ENCODE measurements around the gene THADA.
"Not testable (repeated sequence)": the region's sequence is repeated elsewhere in the genome, so short reads cannot be mapped to it uniquely, and the experiment has no call there.

The THADA gene

GRCh38 chr2:43408407-43409160 lies 187.3 kb downstream of the THADA start:
- peak; percentile 11 for DNase-seq (ENCODE audit: low spot score)

GRCh38 chr2:43407935-43408334 lies 187.9 kb downstream of the THADA start:
- DNase-seq (ENCODE audit: low spot score), result no peak

GRCh38 chr2:43406651-43407279 lies 189.1 kb downstream of the THADA start:
- DNase-seq (ENCODE audit: low spot score), result no peak

DNA sequence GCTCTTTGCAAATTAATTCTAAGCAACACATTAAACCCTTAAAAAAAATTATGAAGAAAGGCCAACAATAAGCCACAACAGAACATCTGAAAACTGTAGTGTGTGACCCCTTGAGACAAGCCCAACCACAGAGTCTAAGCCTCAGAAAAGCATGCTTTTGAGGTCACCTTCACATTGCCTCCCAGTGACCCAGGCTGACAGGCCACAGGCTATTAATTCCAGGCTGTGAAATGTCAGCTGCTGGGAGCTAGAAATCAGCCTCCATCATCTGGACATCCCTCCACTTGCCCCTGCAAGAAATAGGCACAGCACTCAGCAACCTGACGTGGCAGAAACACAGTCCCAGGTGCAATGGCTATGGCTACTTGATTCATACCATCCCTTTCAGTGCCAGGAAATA lies 190.0 kb downstream of the THADA start:
- no peak for DNase-seq (ENCODE audit: low spot score)

DNA sequence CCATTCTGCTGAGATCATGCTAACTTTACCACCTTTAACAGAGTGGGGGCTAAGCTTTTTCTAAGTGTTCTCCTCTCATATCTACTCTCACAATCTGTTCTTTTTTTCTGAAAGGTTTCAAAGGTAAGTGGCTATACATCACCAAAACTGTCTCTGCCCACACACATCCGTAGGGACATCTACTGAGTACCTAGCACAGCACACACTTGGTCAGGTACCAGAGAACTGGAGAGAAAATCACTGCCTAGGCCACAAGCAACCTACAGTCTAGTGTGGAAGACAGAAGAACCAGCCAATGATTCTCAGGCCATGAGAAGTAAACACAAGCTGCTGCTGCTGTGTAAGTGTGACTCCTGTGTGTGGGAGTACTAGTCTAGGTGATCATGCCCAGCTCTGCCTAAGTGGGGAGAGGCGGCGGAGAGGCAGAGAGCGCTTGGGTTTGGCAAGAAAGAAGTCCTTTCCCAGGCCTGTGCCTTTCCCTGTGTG lies 193.3 kb downstream of the THADA start:
- DNase-seq (ENCODE audit: low spot score), result no peak

DNA sequence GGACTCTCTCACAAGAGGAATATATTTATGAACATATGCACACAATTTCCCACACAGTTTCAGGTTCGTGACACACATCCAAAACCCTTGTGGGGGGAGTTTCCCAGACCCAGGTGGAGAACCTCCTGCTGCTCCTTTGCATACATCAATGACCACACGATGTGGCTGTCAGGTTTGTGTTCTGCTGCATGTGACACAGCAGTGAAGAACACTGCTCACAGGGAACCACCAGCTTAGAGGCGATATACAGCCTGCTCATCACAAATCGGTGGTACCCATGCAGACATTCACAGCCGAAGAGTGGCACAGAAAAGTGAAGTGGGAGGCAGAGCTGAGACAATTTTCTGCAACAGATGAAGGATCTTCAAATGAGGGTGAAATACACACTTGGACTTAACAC lies 193.8 kb downstream of the THADA start:
- peak; percentile 17 for DNase-seq (ENCODE audit: low spot score)

DNA sequence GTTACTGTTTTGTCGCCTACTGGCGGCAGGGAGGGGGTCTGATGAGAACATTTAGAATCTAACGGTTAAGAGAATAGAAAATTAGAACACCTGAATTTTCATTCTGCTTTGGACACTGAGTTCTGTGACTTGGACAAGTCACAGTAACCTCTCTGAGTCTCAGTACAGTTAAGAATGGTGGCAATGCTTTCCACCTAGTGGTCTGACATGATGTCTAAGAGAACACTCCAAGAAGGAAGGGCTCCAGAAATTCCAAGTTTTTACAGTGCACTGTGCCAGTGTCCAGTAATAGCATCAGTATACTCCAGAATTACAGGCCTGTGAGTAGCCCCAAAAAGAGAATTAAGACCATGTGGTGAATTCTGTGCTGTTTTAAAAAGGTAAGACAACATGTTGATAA lies 195.3 kb downstream of the THADA start:
- DNase-seq (ENCODE audit: low spot score), result no peak

DNA sequence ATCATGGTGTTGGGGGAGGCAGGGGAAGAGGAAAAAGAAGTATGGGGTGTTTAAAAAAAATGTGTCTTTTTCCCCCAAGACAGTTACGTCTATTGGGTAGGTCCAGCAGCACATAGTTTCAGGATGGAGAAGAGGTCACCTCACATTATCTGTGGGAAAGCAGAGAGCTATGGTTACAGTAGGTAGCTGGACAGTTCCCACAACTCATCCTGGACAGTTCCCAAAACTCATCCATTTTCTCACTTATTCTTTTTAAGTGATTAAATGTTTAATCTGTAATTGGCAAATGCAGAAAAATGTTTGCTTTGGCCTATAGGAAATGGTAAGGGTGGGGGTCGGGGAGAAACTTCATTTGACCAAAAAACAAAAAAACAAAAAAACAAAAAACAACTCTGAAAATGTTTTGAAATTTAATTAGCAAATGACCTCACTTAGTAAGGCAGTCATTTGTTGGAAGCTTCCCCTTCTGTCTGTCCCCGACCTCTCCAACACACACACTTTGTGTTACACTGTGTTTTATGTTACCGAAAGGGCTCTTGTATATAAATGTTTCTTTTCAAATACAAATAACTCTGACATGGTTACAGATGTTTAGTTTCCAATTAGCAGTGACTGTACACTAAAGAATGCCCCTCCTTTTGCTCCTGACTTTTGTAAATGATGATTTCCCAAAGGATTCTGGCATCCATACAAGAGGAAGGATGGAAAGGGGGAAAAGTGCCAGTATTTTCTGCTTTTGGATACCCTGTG lies 196.1 kb downstream of the THADA start:
- DNase-seq (ENCODE audit: low spot score), result no peak

DNA sequence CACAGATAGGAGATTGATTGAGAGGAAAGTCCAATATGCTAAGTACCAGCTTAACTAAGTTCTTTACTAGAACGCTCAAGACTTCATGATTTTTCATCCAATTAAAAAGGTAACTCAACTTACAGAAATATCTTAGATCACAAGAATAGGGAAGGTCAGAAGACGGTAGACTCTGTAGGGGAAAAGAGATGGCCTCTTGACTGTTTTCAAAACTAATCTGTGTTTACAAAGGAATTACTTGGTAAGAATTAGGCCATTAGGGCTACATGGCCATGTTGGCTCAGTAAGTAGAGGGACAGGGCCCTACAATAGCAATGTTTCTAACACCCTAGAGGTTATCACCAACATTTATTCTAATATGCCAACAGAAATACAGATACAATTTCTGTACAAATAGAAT lies 196.7 kb downstream of the THADA start:
- no peak for DNase-seq (ENCODE audit: low spot score)

- DNase-seq (ENCODE audit: low spot score), result no peak
These were observed 198.0 kb downstream of the THADA start for GRCh38 chr2:43397821-43398220.

DNA sequence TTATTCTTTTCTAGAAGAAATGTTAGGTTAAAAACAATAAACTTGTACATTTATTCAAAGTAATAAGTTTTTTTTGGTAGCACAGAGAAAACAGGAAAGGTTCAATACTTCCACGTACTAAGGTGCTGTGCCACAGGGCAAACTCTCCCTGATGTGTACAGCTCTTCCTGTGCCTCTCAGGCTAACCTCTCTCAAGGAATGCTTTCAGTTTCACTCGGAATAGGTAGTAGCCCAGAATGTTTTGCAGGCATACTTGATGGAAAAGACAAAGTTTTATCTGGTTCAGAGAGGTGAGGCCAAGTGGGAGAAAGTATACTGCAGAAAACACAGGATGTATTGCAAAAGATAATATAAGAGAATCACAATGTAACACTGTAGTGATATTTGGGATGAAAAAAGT lies 198.4 kb downstream of the THADA start:
- no peak for DNase-seq (ENCODE audit: low spot score)

- DNase-seq (ENCODE audit: low spot score), result not testable (repeated sequence)
These were observed 199.5 kb downstream of the THADA start for GRCh38 chr2:43396344-43396743.

DNA sequence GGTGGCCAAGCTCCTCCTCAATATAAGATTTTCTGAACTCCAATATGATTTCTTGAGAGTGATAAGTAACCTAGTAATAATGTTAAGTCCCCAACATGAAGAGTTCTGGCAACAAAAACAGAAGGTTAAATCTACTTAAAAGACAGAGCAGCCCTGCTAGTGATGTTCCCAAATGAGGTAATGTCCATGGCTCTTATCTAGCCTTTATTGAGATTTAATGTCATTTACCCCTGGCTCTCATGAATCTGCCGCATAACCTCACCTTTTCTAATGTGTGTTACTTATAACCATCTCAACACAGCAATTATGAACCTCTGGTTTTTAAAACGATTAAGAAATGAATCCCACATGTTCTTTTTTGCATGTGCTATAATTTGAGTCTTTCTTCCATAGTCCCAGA lies 201.9 kb downstream of the THADA start:
- no peak for DNase-seq (ENCODE audit: low spot score)

DNA sequence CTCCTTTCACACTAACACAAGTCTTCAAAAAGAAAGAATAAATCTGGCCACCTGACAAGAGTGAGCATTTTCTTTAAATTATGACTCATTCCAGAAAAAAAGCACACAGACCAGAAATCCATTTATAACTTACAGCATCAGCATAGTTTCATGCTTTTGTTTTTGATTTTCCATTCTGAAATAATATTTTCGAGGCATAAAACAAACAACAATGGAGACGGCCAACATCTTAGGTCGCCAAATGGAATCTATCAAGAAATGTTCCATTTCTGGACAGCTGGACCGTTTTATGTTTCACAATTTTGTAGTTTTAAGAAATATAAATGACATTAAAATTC lies 204.0 kb downstream of the THADA start:
- no peak for DNase-seq (ENCODE audit: low spot score)

DNA sequence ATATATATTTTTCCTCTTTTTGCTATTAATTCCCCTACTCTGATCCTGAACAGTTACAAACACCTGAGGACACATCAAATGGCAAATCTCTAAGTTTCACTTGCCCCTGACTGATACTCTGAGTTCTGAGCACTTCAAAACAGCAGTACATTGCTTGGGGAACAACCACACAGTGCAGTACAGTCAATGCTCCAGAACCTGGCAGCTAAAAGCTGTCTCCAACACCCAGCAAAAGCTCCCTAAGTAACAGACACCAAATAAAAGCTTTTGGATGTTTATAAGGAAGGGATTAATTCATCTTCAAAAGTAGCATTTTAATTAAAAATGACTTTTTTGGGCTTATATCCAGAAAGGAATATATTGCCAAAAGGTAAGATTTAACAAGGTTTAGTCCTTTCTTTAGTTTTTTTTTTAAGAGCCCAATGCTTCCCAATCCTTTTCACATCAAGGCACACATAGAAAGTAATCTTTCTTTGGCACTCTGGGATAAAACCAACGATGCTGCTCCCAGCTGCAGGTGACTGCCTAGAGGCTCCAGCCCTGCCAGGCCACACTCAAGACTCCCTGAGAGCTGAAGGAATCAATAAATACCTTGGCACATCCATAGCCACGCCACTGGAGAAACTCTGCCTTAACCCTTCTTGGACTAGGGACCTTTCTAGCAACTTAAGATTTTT lies 204.5 kb downstream of the THADA start:
- DNase-seq (ENCODE audit: low spot score), result no peak

DNA sequence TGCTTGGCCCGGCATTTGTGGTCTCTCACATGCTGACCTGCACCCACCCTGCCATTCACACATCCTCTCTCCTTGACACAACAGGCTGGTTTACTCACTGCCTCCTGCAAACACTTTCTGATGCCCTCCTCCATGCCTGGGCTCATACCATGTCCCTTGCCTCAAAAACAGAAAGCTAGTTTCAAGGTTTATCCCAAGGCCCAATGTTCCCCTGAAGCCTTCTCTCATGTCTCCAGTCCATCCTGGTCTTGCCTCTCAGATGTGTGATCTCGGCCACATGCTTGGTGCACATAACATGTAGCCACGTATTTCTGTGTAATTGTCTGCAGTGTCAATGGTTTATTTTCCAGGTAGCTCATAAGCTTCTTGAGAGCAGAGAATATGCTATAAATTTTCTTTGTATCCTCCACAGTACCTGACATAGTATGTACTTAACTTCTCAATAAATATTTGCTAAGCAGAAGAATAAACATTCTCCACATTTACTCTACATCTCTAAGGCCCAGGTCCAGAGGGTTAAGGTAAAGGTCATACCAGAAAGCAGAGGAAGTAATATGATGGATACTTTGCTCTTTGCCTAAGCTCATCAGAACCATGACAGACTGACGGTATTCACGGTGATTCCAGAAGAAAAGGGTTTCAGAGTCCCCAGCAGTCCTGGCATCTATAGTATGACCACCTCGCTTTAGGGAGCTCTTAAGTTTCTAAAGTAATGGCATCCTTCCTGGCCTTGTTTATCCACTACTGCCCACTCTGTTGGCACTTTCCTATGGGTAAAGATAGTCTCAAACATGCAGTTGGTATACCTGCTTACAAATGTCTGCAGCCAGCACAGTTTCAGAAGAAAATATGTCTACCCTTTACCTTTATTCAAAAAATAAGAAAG lies 206.0 kb downstream of the THADA start:
- no peak for DNase-seq (ENCODE audit: low spot score)

- no peak for DNase-seq (ENCODE audit: low spot score)
These were observed 207.5 kb downstream of the THADA start for GRCh38 chr2:43388371-43388770.

GRCh38 chr2:43387092-43388062 lies 208.5 kb downstream of the THADA start:
- no peak for DNase-seq (ENCODE audit: low spot score)

DNA sequence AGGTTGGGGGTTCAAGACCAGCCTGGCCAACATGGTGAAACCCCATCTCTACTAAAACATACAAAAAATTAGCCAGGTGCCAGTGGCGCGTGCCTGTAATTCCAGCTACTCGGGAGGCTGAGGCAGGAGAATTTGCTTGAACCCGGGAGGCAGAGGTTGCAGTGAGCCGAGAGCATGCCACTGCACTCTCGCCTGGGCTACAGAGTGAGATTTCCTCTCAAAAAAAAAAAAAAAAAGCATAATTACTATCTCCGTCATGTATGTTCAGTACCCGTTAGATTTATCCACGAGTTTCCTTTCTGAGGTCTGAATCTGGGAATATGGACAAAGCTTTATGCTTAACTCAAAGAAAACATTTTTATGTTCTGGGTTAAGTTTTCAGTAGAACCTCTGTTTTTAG lies 209.2 kb downstream of the THADA start:
- not testable (repeated sequence) for DNase-seq (ENCODE audit: low spot score)

- DNase-seq (ENCODE audit: low spot score), result no peak
These were observed 211.7 kb downstream of the THADA start for GRCh38 chr2:43384143-43384542.
